ENCODE results near the gene SARDH. TPM values are rescaled to one million over a fixed set of nuclear protein-coding genes. Genes with fewer than 3 reads are reported as not detected.

Gene SARDH, protein sequence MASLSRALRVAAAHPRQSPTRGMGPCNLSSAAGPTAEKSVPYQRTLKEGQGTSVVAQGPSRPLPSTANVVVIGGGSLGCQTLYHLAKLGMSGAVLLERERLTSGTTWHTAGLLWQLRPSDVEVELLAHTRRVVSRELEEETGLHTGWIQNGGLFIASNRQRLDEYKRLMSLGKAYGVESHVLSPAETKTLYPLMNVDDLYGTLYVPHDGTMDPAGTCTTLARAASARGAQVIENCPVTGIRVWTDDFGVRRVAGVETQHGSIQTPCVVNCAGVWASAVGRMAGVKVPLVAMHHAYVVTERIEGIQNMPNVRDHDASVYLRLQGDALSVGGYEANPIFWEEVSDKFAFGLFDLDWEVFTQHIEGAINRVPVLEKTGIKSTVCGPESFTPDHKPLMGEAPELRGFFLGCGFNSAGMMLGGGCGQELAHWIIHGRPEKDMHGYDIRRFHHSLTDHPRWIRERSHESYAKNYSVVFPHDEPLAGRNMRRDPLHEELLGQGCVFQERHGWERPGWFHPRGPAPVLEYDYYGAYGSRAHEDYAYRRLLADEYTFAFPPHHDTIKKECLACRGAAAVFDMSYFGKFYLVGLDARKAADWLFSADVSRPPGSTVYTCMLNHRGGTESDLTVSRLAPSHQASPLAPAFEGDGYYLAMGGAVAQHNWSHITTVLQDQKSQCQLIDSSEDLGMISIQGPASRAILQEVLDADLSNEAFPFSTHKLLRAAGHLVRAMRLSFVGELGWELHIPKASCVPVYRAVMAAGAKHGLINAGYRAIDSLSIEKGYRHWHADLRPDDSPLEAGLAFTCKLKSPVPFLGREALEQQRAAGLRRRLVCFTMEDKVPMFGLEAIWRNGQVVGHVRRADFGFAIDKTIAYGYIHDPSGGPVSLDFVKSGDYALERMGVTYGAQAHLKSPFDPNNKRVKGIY
- total RNA-seq: 1.1 and 1.6 TPM in 2 replicates

DNA sequence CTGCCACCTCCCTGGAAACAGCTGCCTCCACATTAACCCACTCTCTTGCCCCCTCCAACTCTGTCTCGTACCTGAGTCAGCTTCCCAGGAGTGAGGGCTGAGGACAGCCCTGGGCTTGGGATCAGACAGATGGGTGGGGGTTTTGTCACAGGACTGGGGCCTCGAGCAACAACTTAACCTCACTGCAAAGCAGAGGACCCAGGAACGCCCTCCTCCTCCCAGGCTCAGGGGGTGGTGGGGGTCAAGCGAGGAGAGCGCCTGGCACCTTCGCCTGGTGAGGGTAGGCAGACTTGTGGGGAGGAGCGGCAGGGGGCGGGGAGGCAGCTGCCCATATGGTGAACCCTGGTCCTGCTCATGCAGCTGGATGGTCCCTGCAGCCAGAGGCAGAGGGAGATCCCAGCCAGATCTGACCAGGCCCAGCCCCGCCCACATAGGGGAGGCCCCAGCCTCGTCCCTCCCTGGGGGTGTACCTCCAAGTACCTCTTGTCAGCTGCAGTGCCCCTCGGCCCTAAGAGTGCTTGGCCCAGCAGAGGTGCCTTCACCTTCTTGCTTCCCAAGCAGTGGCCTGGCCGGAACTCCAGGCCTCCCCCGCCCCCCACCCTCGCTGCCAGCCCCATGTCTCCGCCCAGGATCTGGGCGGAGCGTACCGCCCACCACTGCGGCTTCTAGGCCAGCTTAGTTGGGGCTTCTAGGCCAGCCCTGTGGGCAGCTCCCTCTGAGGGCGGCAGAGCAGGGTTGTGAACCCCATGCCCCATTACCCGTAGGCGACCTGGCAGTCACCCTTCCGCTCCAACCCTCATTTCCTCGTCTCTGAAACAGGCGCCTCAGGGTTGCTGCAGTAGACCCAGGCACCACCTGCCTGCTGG, at the start of gene SARDH:
Gene SARDH (minus strand): TSS at position 579 of the 866 bp plus-strand sequence. CDS start 4,179 bp downstream, outside the sequence.
- H3K4me1 Mint-ChIP-seq (ENCODE audit: low read depth): peaks cover 4% of the 10 kb centered on the region
- H3K27me3 Mint-ChIP-seq (ENCODE audit: low read depth): no peaks in the 10 kb centered on the region
- no peaks in the 10 kb centered on the region for H3K36me3 Mint-ChIP-seq (ENCODE audit: low read depth)
- H3K9me3 Mint-ChIP-seq: no peaks in the 10 kb centered on the region
- H3K4me3 Mint-ChIP-seq (ENCODE audit: low read depth): no peak within 1 kb of the TSS
- no peak within 1 kb of the TSS for H3K27ac Mint-ChIP-seq
- intact Hi-C loops (cut with micrococcal nuclease): no loop called here
- no peak for DNase-seq (ENCODE audit: low spot score)

DNA sequence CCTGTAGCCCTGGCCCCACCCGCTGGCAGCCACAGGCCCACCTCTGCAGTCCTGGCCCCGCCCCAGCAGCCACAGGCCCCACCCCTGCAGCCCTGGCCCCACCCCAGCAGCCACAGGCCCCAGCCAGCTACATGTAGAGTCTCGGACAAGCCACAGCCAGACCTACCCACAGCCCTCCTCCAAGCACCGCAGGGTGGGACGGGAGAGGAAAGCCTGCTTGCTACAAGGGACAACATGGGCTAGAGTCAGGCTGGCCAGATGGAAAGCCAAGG, 49.5 kb upstream of the SARDH start:
- H3K27me3 Mint-ChIP-seq (ENCODE audit: low read depth): no peaks in the 10 kb centered on the region
- DNase-seq (ENCODE audit: low spot score): no peak
- intact Hi-C loops (cut with micrococcal nuclease): no loop called here
- H3K9me3 Mint-ChIP-seq: no peaks in the 10 kb centered on the region
- no peak overlapping the region for H3K4me3 Mint-ChIP-seq (ENCODE audit: low read depth)
- no peak overlapping the region for H3K27ac Mint-ChIP-seq
- H3K36me3 Mint-ChIP-seq (ENCODE audit: low read depth): no peaks in the 10 kb centered on the region
- H3K4me1 Mint-ChIP-seq (ENCODE audit: low read depth): peaks cover 2% of the 10 kb centered on the region

- Mint-ChIP-seq H3K27ac (no peak overlapping the region), H3K4me1 (ENCODE audit: low read depth) (peaks cover 2% of the 10 kb centered on the region), H3K36me3 (ENCODE audit: low read depth) (no peaks in the 10 kb centered on the region), H3K4me3 (ENCODE audit: low read depth) (no peak overlapping the region), H3K27me3 (ENCODE audit: low read depth) (no peaks in the 10 kb centered on the region), H3K9me3 (no peaks in the 10 kb centered on the region)
- no peak for DNase-seq (ENCODE audit: low spot score)
- intact Hi-C loops (cut with micrococcal nuclease): no loop called here
Observed at GRCh38 chr9:133786907-133787753, 49.0 kb upstream of the SARDH start.

- intact Hi-C loops (cut with micrococcal nuclease): no loop called here
- Mint-ChIP-seq H3K27me3 (ENCODE audit: low read depth) (no peaks in the 10 kb centered on the region), H3K36me3 (ENCODE audit: low read depth) (no peaks in the 10 kb centered on the region), H3K9me3 (no peaks in the 10 kb centered on the region), H3K27ac (no peak overlapping the region), H3K4me1 (ENCODE audit: low read depth) (peaks cover 2% of the 10 kb centered on the region), H3K4me3 (ENCODE audit: low read depth) (no peak overlapping the region)
- no peak for DNase-seq (ENCODE audit: low spot score)
Observed at GRCh38 chr9:133786371-133786753, 48.2 kb upstream of the SARDH start.

GRCh38 chr9:133785753-133786370, 47.7 kb upstream of the SARDH start:
- peaks cover 2% of the 10 kb centered on the region for H3K4me1 Mint-ChIP-seq (ENCODE audit: low read depth)
- no peaks in the 10 kb centered on the region for H3K36me3 Mint-ChIP-seq (ENCODE audit: low read depth)
- H3K4me3 Mint-ChIP-seq (ENCODE audit: low read depth): no peak overlapping the region
- no peaks in the 10 kb centered on the region for H3K9me3 Mint-ChIP-seq
- no peak for DNase-seq (ENCODE audit: low spot score)
- no peak overlapping the region for H3K27ac Mint-ChIP-seq
- intact Hi-C loops (cut with micrococcal nuclease): no loop called here
- H3K27me3 Mint-ChIP-seq (ENCODE audit: low read depth): no peaks in the 10 kb centered on the region

DNA sequence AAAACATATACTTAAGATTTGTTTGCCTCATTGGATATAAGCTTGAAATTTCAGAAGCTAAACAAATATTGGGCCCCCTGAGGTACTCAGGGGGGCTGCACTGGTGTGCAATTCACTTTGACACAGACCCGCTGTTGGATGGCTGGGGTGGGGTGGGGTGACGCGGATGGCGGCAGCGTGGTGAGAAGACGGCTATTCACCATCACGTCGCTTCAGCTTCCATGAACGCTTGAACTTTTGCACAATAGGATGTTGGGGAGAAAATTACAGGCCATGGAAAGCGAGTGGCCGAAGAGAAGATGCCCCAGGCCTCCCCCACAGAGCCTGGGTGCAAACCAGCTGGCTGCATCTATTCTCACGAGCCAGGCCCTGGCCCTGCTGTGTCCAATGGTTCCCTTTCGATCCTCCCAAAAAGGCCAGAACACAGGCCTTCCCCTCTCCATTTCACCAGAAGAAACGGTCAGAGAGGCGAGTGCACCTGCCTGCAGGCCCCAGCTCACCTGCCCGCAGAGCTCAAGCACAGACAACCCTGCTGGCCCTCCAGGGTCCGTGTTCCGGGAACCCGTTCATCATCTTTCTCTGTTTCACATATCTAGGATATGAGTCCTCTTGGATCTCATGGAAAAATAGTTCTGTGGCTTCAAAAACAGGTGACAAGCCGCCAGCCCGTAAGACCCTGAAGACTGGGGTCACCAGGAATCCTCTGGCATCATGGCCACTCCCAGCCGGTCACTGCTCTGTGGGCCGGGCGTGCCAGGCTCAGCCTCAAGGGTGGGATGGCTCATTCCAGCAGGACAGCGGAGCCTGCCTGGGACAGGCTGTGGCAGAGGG, 46.8 kb upstream of the SARDH start:
- Mint-ChIP-seq H3K9me3 (no peaks in the 10 kb centered on the region), H3K4me3 (ENCODE audit: low read depth) (no peak overlapping the region), H3K36me3 (ENCODE audit: low read depth) (no peaks in the 10 kb centered on the region), H3K27me3 (ENCODE audit: low read depth) (no peaks in the 10 kb centered on the region), H3K4me1 (ENCODE audit: low read depth) (peaks cover 2% of the 10 kb centered on the region), H3K27ac (no peak overlapping the region)
- intact Hi-C loops (cut with micrococcal nuclease): no loop called here
- no peak for DNase-seq (ENCODE audit: low spot score)

DNA sequence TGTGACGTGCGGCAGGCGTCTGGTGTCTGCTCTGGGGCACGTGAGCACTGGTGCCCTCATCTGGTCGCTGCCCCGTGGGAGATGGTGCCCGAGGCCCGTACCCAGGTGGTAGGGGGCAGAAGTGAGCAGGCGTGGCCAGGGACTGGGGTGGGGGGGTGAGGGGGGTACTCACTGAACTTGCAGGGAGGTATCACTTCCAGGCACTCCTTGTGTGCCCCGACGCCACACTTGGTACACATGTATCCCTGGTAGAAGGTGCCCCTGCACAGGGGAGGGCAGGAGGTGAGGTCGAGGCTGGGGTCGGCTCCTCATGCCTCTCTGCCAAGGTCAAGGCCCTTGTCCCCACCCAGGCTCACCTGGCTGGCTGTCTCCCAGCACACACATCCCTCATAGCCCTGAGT, 45.2 kb upstream of the SARDH start:
- Mint-ChIP-seq H3K27ac (no peak overlapping the region), H3K36me3 (ENCODE audit: low read depth) (no peaks in the 10 kb centered on the region), H3K9me3 (no peaks in the 10 kb centered on the region), H3K4me3 (ENCODE audit: low read depth) (no peak overlapping the region), H3K4me1 (ENCODE audit: low read depth) (peaks cover 2% of the 10 kb centered on the region), H3K27me3 (ENCODE audit: low read depth) (no peaks in the 10 kb centered on the region)
- intact Hi-C loops (cut with micrococcal nuclease): loop anchor here (2.0 kb wide), 1 partner anchor 211 kb away; no protein-coding TSS in a partner anchor
- DNase-seq (ENCODE audit: low spot score): no peak

DNA sequence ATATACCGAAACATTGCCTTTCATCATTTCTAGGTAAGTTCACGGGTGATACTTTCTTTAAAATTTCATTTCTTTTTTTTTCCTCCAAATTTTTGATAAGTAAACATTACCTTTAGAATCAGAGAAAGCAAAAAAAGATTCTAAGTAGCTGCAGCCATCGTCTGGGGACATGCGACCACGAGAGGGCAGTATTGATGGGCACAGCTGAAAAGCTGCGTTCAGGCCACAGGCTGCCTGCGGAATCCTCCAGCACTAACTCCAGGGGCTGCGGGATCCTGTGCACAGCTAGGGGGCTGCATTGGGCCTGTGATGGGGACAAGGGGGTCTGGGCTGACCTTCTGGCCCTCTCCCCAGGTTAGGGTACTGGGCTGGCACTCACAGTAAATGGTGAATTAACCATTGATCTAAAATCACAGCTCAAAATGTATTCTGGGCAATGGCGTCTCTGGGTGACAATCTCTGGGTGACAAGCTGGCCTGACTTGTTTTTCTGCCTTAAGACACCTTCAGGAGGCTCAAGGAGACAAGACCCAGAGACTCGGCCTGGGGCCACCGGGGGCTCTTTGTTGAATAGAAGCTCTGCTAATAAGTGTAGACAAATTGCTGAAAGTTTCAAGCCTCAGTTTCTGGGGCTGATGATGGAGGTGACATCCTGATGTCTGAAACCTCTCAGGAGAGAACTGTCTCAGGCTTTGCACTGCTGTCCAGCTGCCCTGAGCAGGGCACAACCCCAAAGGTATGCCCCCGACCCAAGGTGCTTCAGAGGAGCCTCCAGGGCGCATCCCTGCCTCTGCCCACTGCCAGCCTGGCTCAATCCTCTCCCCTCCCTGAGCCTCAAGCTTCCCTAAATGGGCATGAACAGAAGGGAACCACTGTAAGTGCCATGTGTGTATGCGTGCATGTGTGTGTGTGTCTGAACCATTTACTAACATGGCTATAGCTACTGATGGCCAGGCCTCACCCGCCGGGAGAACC, 44.3 kb upstream of the SARDH start:
- Mint-ChIP-seq H3K36me3 (ENCODE audit: low read depth) (no peaks in the 10 kb centered on the region), H3K9me3 (no peaks in the 10 kb centered on the region), H3K27me3 (ENCODE audit: low read depth) (no peaks in the 10 kb centered on the region), H3K4me3 (ENCODE audit: low read depth) (no peak overlapping the region), H3K4me1 (ENCODE audit: low read depth) (peaks cover 2% of the 10 kb centered on the region), H3K27ac (no peak overlapping the region)
- peak; percentile 50 for DNase-seq (ENCODE audit: low spot score)
- intact Hi-C loops (cut with micrococcal nuclease): loop anchor here (2.0 kb wide), 1 partner anchor 212 kb away; no protein-coding TSS in a partner anchor

- Mint-ChIP-seq H3K9me3 (no peaks in the 10 kb centered on the region), H3K27me3 (ENCODE audit: low read depth) (no peaks in the 10 kb centered on the region), H3K36me3 (ENCODE audit: low read depth) (no peaks in the 10 kb centered on the region), H3K4me1 (ENCODE audit: low read depth) (peaks cover 2% of the 10 kb centered on the region), H3K27ac (no peak overlapping the region), H3K4me3 (ENCODE audit: low read depth) (no peak overlapping the region)
- no peak for DNase-seq (ENCODE audit: low spot score)
- intact Hi-C loops (cut with micrococcal nuclease): loop anchor here (2.0 kb wide), 1 partner anchor 213 kb away; no protein-coding TSS in a partner anchor
Observed at GRCh38 chr9:133781828-133782135, 43.6 kb upstream of the SARDH start.

GRCh38 chr9:133780962-133781827, 43.0 kb upstream of the SARDH start:
- no peaks in the 10 kb centered on the region for H3K9me3 Mint-ChIP-seq
- intact Hi-C loops (cut with micrococcal nuclease): no loop called here
- no peaks in the 10 kb centered on the region for H3K36me3 Mint-ChIP-seq (ENCODE audit: low read depth)
- no peaks in the 10 kb centered on the region for H3K4me1 Mint-ChIP-seq (ENCODE audit: low read depth)
- no peak for DNase-seq (ENCODE audit: low spot score)
- no peak overlapping the region for H3K27ac Mint-ChIP-seq
- no peak overlapping the region for H3K4me3 Mint-ChIP-seq (ENCODE audit: low read depth)
- no peaks in the 10 kb centered on the region for H3K27me3 Mint-ChIP-seq (ENCODE audit: low read depth)

All from activated T-helper 2 cell treated with anti-CD3 and anti-CD28 coated beads, Interferon-gamma antibody, Interleukin-2, Interleukin-4, amounts not matched to agents 10 μg/mL and 5 μg/mL and 100 μg/mL, durations not matched to agents 14 hours and 24 hours and 36 hours (primary cell).